Activated naive CD4-positive, alpha-beta T cell treated with anti-CD3 and anti-CD28 coated beads, Interleukin-2, amount 50 U/mL, for 72 hours (primary cell): ENCODE results near the gene BAIAP3. TPM values are rescaled to one million over a fixed set of nuclear protein-coding genes. Genes with fewer than 3 reads are reported as not detected.
"Not testable (repeated sequence)": the region's sequence is repeated elsewhere in the genome, so short reads cannot be mapped to it uniquely, and the experiment has no call there.

Source experiments
- ATAC-seq, 2 donors: fragments of 150-1000 bp; cut with Tn5 transposase; 2 replicates each; pipeline ENCODE4 v1.10.0; 2021; ENCODE audit warnings: mild to moderate bottlenecking in 2 of 2, moderate library complexity in 2 of 2
- DNase-seq, 2 donors: peaks; one replicate each; pipeline ENCODE4 v3.0.0; 2021 to 2022; ENCODE audit warnings: low spot score in 2 of 2
- H3K27ac Mint-ChIP-seq, 2 donors: one replicate each; pipeline ENCODE4 v1.8.0; 2022; ENCODE audit warnings: mild to moderate bottlenecking in 2 of 2, mixed read lengths in 2 of 2
- H3K36me3 Mint-ChIP-seq, 2 donors: one replicate each; pipeline ENCODE4 v1.8.0; 2022; ENCODE audit warnings: mixed read lengths in 2 of 2
- H3K9me3 Mint-ChIP-seq, 2 donors: one replicate each; pipeline ENCODE4 v1.8.0; 2022; ENCODE audit warnings: mixed read lengths in 2 of 2
- total RNA-seq, 2 donors: library from RNA; stranded (reverse); gene quantifications; one replicate each; pipeline ENCODE4 v1.2.3, GENCODE V29; 2022

The BAIAP3 gene, protein sequence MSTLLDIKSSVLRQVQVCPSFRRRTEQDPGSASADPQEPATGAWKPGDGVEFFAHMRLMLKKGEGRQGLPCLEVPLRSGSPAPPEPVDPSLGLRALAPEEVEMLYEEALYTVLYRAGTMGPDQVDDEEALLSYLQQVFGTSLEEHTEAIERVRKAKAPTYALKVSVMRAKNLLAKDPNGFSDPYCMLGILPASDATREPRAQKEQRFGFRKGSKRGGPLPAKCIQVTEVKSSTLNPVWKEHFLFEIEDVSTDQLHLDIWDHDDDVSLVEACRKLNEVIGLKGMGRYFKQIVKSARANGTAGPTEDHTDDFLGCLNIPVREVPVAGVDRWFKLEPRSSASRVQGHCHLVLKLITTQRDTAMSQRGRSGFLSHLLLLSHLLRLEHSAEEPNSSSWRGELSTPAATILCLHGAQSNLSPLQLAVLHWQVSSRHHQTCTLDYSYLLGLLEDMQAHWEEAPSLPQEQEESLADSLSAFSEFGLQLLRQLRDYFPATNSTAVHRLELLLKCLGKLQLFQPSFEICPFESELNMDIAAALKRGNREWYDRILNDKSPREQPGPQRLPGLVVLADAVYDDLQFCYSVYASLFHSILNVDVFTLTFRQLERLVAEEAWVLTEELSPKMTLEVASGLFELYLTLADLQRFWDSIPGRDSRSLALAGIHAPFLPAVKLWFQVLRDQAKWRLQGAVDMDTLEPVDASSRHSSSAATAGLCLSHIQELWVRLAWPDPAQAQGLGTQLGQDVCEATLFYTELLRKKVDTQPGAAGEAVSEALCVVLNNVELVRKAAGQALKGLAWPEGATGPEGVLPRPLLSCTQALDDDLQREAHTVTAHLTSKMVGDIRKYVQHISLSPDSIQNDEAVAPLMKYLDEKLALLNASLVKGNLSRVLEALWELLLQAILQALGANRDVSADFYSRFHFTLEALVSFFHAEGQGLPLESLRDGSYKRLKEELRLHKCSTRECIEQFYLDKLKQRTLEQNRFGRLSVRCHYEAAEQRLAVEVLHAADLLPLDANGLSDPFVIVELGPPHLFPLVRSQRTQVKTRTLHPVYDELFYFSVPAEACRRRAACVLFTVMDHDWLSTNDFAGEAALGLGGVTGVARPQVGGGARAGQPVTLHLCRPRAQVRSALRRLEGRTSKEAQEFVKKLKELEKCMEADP
- 1 to 10 TPM in 1 of 2 donors, under 1 TPM in 1; 0.34 to 1.9 TPM for total RNA-seq

DNA sequence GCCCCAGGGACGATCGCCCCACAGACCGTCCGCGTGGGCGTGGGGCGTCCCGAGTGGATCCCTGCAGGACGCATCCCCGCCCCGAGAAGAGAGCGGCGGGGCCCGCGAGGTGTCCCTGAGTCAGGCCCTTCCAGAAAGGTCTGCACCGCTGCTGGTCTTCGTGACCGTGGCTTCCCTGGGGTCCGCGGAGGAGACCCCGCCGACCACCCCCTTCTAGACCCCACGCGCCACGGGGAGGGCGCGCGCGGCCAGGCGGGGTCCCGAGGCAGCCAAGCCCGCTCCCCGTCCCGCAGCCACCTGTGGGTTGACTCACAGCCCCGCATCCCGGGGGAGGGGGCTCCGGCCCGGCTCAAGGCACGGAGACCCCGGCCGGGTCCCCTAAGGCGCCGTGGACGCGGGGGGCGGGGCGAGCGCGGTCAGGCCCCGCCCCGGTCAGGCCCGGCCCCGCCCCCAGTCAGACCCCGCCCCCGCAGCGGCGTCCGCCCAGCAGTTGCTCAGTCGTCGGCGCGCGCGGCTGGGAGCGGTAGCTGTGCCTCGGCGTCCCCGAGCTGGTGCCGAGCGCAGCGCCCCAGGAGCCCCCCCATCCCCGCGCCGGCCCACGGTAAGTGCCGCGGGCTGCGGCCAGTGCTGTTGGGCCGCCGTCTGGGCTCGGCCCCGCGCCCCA is at the start of gene BAIAP3:
Gene BAIAP3, plus strand, starts transcription at position 497 of the 664 bp plus-strand sequence. CDS start 4,905 bp downstream, outside the sequence.
- DNase-seq = peak in 1 of 2 donors; percentile 68
- H3K27ac Mint-ChIP-seq = no peak within 1 kb of the TSS
- H3K36me3 Mint-ChIP-seq = no peaks in the 10 kb centered on the region
- no peaks in the 10 kb centered on the region for H3K9me3 Mint-ChIP-seq
- ATAC-seq = peak; percentile 59 to 66

DNA sequence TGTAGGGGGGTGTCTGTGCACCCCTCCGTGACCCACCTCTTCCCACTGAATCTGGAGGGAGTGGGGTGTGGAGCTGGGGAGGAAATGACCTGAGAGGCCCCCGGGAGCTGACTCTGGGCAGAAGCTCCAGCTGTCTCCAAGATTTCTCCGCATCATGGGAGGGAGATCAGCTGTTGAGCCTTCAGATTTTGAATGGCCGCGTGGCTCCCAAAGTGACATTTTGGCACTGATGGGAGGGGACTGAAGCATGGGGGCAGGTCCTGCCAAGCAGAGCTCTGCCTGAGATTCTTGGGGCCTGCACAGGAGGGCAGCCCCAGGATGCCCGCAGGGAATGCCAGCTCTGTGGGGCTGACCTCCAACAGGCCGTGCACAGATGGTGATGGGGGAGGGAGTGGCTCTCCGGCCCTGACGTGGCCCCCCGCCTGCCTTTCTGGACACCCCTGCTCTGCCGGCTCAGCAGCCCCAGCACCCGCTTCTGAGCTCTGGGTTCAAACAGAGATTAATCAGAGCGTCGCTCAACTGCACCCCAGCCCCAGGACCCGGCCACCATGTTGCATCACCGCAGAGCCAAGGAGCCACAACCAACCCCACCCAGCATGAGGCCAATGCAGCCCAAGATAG is 49.3 kb upstream of the BAIAP3 start:
- no peak overlapping the region for H3K27ac Mint-ChIP-seq
- H3K9me3 Mint-ChIP-seq = no peaks in the 10 kb centered on the region
- no peak for DNase-seq
- H3K36me3 Mint-ChIP-seq = no peaks in the 10 kb centered on the region
- no peak for ATAC-seq

DNA sequence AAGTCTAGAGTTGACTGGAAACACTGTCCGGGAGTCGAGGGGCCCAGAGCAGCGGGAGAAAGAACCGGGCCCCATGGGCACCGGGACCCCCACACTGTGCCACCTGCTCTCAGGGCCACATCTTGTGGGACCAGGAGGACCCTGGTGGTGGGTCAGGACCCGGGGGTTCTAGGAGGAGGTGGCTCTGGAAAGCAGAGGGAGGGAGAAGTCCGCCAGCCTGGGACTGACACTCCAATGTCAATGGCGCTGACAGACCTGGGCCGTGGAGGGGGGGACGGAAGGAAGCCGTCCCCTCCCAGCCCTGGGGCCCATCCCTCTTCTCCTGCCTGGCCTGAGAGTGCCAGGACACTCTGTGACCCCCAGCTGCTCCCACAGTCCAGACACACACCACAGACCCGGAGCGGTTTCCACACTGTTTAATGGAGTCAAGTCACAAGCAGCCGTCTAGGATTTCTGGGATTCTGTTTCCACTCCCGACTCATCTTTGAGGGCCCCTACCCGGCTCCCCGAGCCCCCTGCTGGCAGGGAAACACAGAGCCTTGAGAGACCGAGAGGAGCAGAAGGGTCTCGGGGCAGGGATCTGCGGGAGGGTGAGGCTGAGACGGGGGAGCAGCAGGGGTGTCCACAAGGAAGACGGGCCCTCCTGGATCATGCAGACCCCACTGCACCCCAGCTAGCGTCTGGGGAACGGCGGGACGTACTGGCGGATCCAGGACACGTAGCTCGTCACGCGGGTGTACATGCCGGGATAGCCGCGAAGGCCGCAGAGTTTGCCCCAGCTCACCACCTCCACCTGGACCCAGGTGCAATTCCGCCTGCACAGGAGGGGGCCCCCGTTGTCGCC is 47.6 kb upstream of the BAIAP3 start:
- no peak for ATAC-seq
- Mint-ChIP-seq H3K36me3 (no peaks in the 10 kb centered on the region), H3K9me3 (no peaks in the 10 kb centered on the region), H3K27ac (no peak overlapping the region)
- DNase-seq = no peak

DNA sequence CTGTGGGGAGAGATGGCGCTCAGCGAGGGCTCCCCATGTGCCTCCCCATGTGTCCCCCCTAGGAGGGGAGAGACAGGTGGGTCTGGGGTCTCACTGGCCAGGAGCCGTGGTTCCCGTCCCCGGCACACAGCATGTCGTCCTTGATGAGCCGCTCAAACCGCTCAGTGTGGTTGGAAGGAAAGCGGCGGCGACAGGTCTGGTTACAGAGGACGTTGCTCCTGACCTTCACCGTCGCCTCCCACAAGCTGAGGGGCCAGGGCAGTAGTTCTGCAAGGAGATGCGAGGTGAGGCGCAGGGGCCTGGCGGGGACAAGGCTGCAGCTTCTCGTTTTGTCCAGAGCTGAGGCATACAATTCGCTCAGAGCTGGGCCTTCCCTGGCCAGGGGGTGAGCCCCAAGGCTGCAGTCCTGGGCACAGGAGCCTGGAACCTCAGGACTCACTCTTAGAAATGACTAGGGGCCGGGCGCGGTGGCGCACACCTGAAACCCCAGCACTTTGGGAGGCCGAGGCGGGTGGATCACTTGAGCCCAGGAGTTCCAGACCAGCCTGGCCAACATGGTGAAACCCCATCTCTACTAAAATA is 46.8 kb upstream of the BAIAP3 start:
- no peaks in the 10 kb centered on the region for H3K36me3 Mint-ChIP-seq
- DNase-seq (no peak), ATAC-seq (no peak)
- no peaks in the 10 kb centered on the region for H3K9me3 Mint-ChIP-seq
- no peak overlapping the region for H3K27ac Mint-ChIP-seq

DNA sequence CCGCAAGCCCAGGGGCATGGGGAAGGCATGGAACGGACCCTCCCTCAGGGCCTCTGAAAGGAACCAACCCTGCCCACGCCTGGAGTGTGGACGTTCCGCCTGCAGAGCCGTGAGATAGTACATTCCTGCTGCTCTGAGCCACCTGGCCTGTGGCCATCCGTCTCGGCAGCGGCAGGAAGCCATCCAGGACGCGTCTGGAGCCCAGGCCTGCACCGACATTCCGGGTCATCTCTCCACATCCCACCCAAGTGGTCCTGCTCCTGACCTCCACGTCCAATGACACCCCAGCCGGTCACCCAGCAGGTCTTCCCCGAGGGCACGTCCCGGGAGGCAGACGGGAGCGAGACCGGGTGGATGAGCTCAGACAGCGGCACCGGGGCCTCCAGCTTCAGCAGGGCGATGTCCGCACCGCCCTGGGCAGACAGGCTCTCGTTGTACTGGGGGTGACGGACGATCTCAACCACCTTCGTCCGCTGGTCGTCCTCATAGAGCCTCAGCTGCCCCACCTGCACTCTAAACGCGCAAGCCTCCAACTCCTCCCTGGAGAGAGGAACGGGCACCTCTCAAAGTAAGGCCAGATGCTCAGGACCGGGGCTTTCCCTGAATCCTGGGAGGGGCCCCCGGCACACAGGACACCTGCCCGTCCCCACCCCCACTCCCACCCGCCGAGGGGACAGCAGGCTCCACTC is 45.3 kb upstream of the BAIAP3 start:
- H3K9me3 Mint-ChIP-seq = no peaks in the 10 kb centered on the region
- no peaks in the 10 kb centered on the region for H3K36me3 Mint-ChIP-seq
- DNase-seq = no peak
- ATAC-seq = no peak
- no peak overlapping the region for H3K27ac Mint-ChIP-seq

DNA sequence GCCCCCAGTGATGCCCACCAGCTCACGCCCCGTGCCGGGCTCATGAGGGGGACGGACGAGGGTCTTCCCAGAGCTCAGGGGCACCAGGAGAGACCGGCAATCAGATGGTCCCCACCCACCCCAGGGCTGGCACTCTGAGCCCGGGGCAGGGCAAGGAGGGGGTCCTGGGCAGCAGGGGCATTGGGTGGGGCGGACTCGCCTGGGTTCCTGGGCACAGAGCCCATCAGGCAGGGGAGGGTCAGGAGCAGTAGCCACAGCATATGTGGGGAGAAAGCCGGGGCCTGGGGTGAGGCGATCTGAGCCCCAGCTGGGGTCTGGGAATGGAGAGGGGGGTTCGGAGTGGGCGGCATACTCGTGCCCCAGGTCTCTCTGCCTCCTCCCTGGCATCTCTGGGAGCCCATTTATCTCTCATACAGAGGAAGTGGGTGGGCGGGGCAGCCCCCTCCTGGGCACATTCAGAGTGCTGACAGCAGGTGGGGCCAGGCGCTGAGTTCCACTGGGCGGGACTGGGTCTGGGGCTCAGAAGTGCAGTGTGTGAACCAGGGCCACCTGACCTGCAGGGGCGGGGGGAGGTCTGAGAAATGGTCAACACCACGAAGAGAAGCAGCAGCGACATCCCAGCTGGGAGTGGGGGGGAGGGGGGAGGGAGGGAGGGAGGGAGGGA is 44.5 kb upstream of the BAIAP3 start:
- ATAC-seq = no peak
- no peaks in the 10 kb centered on the region for H3K9me3 Mint-ChIP-seq
- H3K36me3 Mint-ChIP-seq = no peaks in the 10 kb centered on the region
- no peak for DNase-seq
- no peak overlapping the region for H3K27ac Mint-ChIP-seq

DNA sequence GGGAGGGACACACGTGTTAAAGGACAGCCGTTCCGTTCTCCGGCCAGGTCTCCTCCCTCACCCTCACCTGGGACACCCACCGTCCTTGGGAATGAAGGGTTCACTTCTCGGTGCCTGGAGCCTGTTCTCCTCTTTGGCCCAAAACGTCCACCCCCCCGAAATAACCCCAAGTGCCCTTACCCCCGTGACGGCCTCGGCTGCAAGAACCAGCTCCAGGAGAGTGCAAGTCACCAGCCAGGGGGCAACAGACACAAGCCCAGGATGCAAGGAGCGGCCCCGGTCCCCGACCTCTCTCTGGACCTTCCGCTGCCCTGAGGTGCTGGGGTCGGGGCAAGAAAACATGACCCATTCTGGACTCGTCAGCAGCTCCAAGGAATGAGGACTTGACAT is 44.0 kb upstream of the BAIAP3 start:
- Mint-ChIP-seq H3K36me3 (no peaks in the 10 kb centered on the region), H3K27ac (no peak overlapping the region), H3K9me3 (no peaks in the 10 kb centered on the region)
- ATAC-seq (no peak), DNase-seq (no peak)

DNA sequence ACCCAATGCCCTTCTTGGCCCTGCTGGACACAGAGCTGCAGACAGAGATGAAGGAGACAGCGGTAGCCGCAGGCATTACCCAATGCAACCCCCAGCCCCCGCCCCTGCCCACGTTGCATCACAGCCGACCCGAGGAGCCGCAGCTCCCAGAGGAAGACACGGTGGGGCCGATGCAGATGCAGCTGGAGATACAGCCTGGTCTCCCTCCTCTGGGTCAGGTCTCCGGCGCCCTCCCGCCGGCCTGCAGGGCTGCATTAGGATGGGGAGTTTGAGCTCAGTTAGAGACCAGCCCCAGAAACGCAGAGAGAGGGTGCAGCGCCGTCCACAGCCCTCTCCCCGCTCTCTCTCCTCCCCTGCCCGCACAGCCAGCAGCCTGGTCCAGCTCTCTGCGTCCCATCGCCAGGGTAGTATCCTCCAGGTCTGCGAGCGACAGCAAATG is 43.4 kb upstream of the BAIAP3 start:
- Mint-ChIP-seq H3K36me3 (no peaks in the 10 kb centered on the region), H3K9me3 (no peaks in the 10 kb centered on the region), H3K27ac (no peak overlapping the region)
- no peak for DNase-seq
- ATAC-seq = no peak

DNA sequence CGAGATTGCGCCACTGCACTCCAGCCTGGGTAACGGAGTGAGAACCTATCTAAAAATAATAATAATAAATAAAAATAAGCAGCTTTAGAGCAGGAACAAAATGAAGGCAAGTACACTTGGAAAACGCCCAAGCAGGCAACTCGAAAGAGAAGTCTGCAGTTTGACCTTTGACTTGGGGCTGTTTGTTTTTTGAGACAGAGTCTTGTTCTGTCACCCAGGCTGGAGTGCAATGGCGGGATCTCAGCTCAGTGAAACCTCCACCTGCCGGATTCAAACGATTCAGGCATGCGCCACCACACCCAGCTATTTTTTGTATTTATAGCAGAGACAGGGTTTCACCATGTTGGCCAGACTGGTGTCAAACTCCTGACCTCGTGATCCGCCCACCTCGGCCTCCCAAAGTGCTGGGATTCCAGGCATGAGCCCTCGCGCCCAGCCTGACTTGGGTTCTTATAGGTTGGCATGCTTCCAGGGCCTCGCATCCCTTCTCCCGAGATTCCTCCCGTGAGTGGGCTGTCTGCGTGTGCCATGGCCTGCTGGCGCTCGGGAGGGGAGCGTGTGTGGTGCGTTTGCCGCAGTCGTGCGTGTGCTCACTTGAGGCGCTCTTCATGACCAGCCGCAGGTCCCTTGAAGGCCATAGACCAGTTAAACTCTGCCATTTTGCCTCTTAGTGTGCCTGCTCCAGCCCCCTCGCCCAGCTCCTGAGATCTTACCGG is 42.4 kb upstream of the BAIAP3 start:
- DNase-seq (no peak), ATAC-seq (no peak)
- H3K36me3 Mint-ChIP-seq = no peaks in the 10 kb centered on the region
- no peak overlapping the region for H3K27ac Mint-ChIP-seq
- H3K9me3 Mint-ChIP-seq = no peaks in the 10 kb centered on the region

DNA sequence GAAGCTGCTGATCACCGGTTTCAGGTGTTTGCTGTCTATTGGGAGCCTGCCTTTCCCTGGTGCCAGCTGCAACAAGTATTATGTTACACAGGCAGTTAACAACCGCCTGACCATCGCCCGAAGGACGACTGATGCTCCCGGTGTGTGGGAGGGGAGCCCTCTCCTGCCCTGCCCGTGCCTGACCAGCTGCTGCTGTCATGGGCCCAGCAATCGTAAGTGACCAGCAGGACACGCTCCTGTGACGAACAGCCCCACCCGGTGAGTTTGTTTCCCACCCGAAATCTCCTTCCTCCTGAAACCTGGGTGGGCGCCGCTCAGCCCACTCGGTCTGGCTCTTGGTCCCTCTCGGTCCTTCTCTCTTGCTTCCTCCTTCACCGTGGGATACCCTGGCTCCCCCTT is 41.9 kb upstream of the BAIAP3 start:
- no peak for ATAC-seq

DNA sequence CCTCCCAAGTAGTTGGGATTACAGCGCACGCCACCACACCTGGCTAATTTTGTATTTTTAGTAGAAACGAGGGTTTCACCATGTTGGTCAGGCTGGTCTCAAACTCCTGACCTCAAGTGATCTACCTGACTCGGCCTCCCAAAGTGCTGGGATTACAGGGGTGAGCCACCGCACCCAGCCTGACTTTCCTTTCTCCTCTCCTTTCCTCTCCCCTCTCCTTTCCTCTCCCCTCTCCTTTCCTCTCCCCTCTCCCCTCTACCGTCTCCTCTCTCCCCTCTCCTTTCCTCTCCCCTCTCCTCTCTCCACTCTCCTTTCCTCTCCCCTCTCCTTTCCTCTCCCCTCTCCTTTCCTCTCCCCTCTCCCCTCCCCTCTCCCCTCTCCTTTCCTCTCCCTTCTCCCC is 41.2 kb upstream of the BAIAP3 start:
- not testable (repeated sequence) for ATAC-seq, DNase-seq, H3K9me3 Mint-ChIP-seq, H3K36me3 Mint-ChIP-seq, H3K27ac Mint-ChIP-seq

More for the DNA sequence above, 41.9 kb upstream of the BAIAP3 start:
- Mint-ChIP-seq H3K9me3 (no peaks in the 10 kb centered on the region), H3K36me3 (no peaks in the 10 kb centered on the region), H3K27ac (no peak overlapping the region)
- no peak for DNase-seq

DNA sequence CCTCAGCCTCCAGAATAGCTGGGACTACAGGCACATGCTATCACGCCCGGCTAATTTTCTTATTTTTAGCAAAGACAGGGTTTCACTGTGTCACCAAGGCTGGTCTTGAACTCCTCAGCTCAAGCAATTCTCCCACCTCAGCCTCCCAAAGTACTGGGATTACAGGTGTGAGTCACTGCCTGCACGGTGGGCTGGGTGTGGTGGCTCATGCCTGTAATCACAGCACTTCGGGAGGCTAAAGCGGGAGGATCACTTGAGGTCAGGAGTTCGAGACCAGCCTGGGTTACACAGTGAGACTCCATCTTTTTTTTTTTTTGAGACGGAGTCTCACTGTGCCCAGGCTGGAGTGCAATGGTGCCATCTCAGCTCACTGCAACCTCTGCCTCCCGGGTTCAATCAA is 40.6 kb upstream of the BAIAP3 start:
- not testable (repeated sequence) for H3K36me3 Mint-ChIP-seq, H3K27ac Mint-ChIP-seq, H3K9me3 Mint-ChIP-seq, ATAC-seq, DNase-seq

DNA sequence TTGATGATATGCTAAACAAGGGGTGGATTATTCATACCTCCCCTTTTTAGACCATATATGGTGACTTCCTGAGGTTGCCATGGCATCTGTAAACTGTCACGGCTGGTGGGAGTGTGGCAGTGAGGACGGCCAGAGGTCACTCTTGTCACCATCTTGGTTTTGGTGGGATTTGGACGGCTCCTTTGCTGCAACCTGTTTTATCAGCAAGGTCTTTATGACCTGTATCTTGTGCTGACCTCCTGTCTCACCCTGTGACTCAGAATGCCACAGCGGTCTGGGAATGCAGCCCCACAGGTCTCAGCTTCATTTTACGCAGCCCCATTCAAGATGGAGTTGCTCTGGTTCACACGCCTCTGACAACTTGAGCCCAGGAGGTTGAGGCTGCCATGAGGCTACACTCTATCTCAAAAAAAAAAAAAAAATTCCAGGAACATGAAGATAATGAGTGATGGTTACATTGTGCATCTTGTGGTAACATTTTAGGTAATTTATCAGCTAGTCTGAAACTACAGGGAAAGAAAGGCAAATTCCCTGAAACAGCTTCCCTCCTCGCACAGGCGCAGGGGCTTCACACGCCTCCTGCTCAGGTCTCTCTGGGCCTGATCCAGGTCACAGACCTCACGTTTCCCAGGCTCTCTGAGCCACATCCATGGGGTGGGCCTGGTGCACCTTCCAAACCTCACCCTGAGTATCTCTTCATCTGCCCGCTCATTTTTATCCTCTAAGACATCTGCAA is 39.4 kb upstream of the BAIAP3 start:
- no peak for ATAC-seq
- no peak for DNase-seq
- Mint-ChIP-seq H3K9me3 (no peaks in the 10 kb centered on the region), H3K27ac (peak overlapping the region in 1 of 2 donors; percentile 9), H3K36me3 (no peaks in the 10 kb centered on the region)
